GM12872 (cell line): ENCODE measurements around the gene ADAMTS16.

Experiments
- CTCF ChIP-seq: IDR thresholded peaks from 3 replicates; pipeline ENCODE4 v1.5.1; 2011; ENCODE audit warnings: low read depth, mild to moderate bottlenecking, low read length, moderate library complexity; ENCODE audit not compliant: insufficient read depth

ADAMTS16 gene

GRCh38 chr5:5156471-5157082, 16.4 kb downstream of the ADAMTS16 start:
- TF ChIP-seq CTCF = no peak

GRCh38 chr5:5158472-5158895, 18.4 kb downstream of the ADAMTS16 start:
- no peak for TF ChIP-seq CTCF

- TF ChIP-seq CTCF = no peak
Measured at GRCh38 chr5:5159282-5160103, 19.4 kb downstream of the ADAMTS16 start.

GRCh38 chr5:5164163-5164562, 24.0 kb downstream of the ADAMTS16 start:
- no peak for TF ChIP-seq CTCF

- TF ChIP-seq CTCF = no peak
Measured at GRCh38 chr5:5165541-5166002, 25.4 kb downstream of the ADAMTS16 start.

GRCh38 chr5:5169466-5169865, 29.3 kb downstream of the ADAMTS16 start:
- TF ChIP-seq CTCF = no peak

GRCh38 chr5:5178136-5178535, 38.0 kb downstream of the ADAMTS16 start:
- no peak for TF ChIP-seq CTCF
